GM18517 (cell line): ENCODE results near the gene XPR1.
"Not testable (repeated sequence)": the region's sequence is repeated elsewhere in the genome, so short reads cannot be mapped to it uniquely, and the experiment has no call there.

Experiments
- ATAC-seq: cut with Tn5 transposase; IDR thresholded peaks from one replicate; pipeline ENCODE4 v1.9.1; 2021; ENCODE audit warnings: mild to moderate bottlenecking, moderate library complexity; ENCODE audit not compliant: unreplicated experiment

The XPR1 gene

GRCh38 chr1:180777072-180777689 lies 145.4 kb downstream of the XPR1 start:
- no peak for ATAC-seq

- no peak for ATAC-seq
Measured at GRCh38 chr1:180778782-180779398, 147.1 kb downstream of the XPR1 start.

DNA sequence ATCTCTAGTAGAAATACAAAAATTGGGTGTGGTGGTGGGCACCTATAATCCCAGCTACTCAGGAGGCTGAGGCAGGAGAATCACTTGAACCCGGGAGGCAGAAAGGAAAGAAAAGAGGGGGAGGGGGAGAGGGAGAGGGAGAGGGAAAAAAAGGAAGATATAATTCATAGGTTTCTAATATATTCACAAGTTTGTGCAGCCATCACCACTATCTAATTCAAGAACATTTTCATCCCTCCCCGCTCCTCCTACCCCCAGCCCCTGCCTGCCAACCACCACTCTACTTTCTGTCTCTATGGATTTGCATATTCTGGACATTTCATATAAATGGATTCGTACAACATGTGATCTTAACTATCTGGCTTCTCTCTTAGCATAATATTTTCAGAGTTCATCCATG lies 147.8 kb downstream of the XPR1 start:
- ATAC-seq = no peak

DNA sequence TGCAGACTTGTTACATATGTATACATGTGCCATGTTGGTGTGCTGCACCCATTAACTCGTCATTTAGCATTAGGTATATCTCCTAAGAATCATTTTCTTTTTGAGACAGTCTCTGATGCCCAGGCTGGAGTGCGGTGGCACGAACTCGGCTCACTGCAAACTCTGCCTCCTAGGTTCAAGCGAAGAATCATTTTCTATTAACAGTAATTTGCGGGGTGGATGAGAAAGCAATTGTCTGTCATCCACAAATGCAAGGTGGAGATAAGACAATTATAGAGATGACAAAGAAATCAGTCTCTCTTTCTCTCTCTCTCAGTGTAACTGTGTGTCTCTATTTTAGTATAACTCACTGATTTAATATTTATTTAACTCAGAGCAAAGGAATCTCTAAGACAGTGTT lies 149.9 kb downstream of the XPR1 start:
- ATAC-seq = no peak

DNA sequence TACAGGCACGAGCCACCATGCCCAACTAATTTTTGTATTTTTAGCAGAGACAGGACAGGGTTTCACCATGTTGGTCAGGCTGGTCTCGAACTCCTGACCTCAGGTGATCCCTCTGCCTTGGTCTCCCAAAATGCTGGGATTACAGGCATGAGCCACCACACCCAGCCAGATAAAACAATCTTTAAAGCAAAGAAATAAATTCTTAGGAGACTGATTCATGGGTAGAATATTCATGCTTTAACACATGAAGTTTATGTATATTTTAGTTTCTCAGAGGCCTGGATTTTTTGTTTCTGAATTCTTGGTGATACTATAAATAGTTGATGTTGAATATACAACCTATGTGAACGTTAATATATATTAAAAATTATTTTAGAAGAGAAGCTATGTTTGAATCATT lies 153.5 kb downstream of the XPR1 start:
- ATAC-seq = no peak

DNA sequence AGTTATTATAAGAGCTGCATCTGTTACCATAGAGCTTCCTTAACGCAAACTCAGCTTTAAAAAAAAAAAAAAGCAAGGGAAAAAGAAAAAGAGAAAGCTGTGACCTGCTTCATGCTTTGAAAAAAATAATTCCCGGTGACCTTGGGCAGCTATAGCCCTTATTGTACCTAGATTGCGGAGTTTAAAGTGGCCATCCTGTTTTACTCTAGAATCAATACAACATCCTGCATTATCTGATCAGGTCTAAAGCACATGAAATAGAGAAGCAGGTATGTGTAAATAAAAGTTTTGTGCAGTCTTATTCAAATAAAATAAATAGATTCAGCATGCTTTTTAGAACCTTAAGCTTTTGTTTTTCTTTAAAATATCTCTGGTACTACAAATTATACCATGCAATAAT lies 154.1 kb downstream of the XPR1 start:
- ATAC-seq = no peak

- ATAC-seq = no peak
Measured at GRCh38 chr1:180786624-180787023, 154.8 kb downstream of the XPR1 start.

DNA sequence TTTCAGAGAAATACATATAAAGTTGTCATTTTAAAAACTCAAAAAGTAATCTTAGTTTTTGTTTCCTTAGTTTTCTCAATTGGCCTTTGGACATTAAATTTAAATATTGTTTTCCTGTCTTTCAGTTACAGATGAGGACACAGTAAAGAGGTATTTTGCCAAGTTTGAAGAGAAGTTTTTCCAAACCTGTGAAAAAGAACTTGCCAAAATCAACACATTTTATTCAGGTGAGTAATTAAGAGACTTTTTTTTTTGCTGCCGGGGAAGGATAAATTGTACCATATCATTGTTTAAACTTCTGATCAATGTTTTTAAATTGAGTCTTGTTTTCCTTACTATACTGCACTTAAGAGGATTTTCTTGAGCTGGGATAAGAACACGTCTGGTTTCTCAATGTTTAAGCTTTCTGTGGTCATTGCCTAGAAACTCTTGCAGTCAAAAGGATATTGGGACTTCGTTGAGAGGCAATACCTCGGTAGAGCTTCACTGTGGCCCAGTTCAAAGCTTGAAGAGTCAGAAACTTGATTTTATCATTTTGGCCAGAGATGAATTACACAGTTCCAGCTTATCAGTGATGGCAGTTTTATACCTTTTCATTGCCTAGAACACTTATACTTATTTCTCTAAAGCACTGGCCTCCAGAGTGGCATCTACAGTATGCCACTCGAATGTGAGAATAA lies 155.9 kb downstream of the XPR1 start:
- no peak for ATAC-seq

DNA sequence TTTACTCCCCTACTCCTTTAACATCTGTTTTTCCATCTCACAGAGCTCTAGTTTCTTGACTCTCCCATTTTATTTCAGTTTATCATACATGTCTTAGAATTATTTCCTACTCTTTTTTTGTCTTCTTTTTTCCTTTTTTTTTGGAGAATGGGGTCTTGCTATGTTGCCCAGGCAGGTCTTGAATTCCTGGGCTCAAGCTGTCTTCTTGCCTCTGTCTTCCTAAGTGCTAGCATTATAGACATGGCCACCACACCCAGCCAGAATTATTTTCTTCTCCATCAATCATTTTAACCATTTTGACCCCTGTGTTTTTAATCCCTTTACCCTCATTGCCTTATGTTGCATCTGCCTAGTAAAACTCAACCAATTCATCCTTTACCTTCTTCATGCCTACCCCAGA lies 157.6 kb downstream of the XPR1 start:
- ATAC-seq = no peak

GRCh38 chr1:180791152-180791551 lies 159.3 kb downstream of the XPR1 start:
- ATAC-seq = not testable (repeated sequence)

GRCh38 chr1:180791806-180792205 lies 160.0 kb downstream of the XPR1 start:
- ATAC-seq = no peak

GRCh38 chr1:180793451-180793850 lies 161.6 kb downstream of the XPR1 start:
- no peak for ATAC-seq

GRCh38 chr1:180796897-180797640 lies 165.2 kb downstream of the XPR1 start:
- no peak for ATAC-seq

DNA sequence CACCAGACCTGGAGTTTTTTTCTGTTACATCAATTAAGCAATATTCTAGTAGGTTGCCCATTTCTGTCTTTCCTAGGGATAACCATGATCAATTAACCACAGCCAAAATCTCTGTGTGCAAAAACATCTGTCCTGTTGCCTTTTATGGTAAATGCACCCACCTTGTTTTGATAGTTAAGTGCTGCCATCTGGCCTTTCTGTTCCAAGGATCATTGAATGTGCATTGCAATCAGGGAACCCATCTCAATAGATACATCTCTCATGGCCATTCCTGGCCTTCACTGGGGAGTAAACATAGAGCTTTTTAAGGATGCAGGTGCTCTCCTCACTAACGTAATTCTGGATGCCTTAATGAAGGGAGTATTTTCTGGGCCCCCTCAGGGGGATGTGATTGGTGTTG lies 169.1 kb downstream of the XPR1 start:
- no peak for ATAC-seq

DNA sequence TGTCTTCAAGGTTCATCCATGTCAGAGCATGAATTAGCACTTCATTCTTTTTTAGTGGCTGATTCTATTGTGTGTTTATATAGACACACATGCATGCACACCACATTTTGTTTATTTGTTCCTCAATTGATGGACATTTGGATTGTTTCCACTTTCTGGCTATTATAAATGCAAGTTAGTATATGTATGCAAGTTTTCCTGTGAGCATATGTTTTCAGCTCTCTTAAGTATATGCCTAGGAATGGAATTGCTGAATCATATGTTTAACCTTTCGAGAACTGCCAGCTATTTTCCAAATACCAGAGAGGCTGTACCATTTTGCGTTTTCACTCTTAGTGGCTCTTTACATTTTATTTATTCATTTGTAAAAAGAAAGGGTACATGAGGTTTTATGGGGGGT lies 171.0 kb downstream of the XPR1 start:
- ATAC-seq = no peak

- peak; percentile 80 for ATAC-seq
Measured at GRCh38 chr1:180805316-180805715, 173.5 kb downstream of the XPR1 start.

- no peak for ATAC-seq
Measured at GRCh38 chr1:180811298-180811697, 179.5 kb downstream of the XPR1 start.

DNA sequence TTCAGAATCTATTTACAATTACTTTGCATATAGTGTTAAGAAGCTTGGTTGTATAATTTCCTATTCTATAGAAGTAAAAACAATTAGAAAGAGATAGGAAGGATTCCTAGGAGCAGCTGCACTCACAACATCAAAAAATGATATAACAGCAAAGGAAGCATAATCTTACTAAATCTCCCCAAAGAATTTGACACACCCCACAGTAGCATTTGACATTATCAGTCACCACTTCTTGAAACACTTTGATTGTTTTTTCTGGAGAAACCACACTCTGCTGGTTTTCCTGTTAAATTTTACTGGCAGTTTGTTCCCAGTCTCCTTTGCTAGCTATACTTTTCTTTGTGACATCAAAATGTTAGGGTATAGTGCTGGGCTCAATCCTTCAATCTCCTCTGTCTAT lies 180.1 kb downstream of the XPR1 start:
- ATAC-seq = no peak

DNA sequence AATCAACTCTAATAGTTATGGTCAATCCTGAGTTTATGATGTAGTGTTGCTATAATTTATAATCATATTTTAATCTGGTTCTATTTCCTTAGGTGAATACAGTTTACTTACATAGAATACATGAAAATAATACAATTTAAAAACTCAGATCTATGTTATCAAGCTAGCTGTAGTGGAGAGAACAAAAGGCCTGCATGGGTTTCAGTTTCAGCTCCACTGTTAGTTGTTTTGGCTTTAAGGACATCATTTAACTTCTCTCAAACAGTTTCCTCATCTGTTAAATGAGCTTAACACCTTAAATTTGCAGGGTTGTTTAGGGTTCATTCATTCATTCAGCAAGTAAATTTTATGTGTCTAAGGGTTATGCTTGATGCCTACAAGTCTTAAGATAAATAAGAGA lies 182.4 kb downstream of the XPR1 start:
- no peak for ATAC-seq

GRCh38 chr1:180815188-180815587 lies 183.4 kb downstream of the XPR1 start:
- ATAC-seq = no peak

DNA sequence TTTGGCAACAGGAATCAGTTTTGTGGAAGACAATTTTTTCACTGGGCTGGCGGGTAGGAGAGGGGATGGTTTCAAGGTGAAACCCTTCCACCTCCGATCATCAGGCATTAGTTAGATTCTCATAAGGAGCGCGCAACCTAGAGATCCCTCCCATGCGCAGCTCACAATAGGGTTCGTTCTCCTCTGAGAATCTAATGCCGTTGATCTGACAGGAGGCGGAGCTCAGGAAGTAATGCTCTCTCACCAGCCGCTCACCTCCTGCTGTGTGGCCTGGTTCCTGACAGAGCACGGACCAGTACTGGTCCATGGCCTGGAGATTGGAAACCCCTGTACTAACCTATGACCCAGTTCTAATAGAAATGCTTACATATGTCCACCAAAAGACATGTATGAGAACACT lies 184.3 kb downstream of the XPR1 start:
- ATAC-seq = no peak

GRCh38 chr1:180821970-180822369 lies 190.1 kb downstream of the XPR1 start:
- no peak for ATAC-seq
